A549 treated with DMSO at 1 μM for 4 hours (cell line): ENCODE data around the gene TRIM71. TPM values are rescaled to one million over a fixed set of nuclear protein-coding genes. Genes with fewer than 3 reads are reported as not detected.

Experiments
- total RNA-seq: library from RNA; stranded (reverse); fragments of 200-300 nt; extraction: Qiagen RNA extraction; gene quantifications from 5 replicates; pipeline ENCODE4 v1.2.3, GENCODE V29; 2022; ENCODE audit warnings: low read depth

Gene TRIM71
- 0.01 TPM in 1 of 5 replicates, not detected in the others for total RNA-seq

GRCh38 chr3:32817558-32818228, at the start of gene TRIM71:
TSS of gene TRIM71 (plus strand) at chr3:32817997. CDS start at chr3:32818081, 84 bp downstream.

Other genes with a start within 250 kb of the TRIM71 start
- gene DYNC1LI1, start 247.1 kb upstream of the TRIM71 start, total RNA-seq: 37.8 to 44.8 TPM (median 42.3 TPM) in 5 replicates
- 27.4 to 33.1 TPM (median 31.0 TPM) in 5 replicates for gene CNOT10, start 132.8 kb upstream of the TRIM71 start, total RNA-seq
- gene CCR4, start 133.6 kb downstream of the TRIM71 start, total RNA-seq: 0.05 to 0.06 TPM (median 0.05 TPM) in 4 of 5 replicates, not detected in the other